HG02943 (cell line): ENCODE measurements around the gene AURKB.
"Not testable (repeated sequence)": the region's sequence is repeated elsewhere in the genome, so short reads cannot be mapped to it uniquely, and the experiment has no call there.

ENCODE experiments used
- ATAC-seq: cut with Tn5 transposase; IDR thresholded peaks from one replicate; pipeline ENCODE4 v1.9.1; 2021; ENCODE audit warnings: mild to moderate bottlenecking, low read depth, moderate library complexity; ENCODE audit not compliant: unreplicated experiment

Gene AURKB

GRCh38 chr17:8189041-8189710 is 21.2 kb downstream of the AURKB start:
- no peak for ATAC-seq

GRCh38 chr17:8188263-8188839 is 22.0 kb downstream of the AURKB start:
- no peak for ATAC-seq

GRCh38 chr17:8187517-8188262 is 22.7 kb downstream of the AURKB start:
- no peak for ATAC-seq

GRCh38 chr17:8186787-8187516 is 23.4 kb downstream of the AURKB start:
- no peak for ATAC-seq

GRCh38 chr17:8186446-8186786 is 24.0 kb downstream of the AURKB start:
- ATAC-seq, result no peak

- ATAC-seq, result no peak
Observed at GRCh38 chr17:8185582-8186445, 24.6 kb downstream of the AURKB start.

GRCh38 chr17:8176998-8177731 is 33.2 kb downstream of the AURKB start:
- ATAC-seq, result no peak

- ATAC-seq, result no peak
Observed at GRCh38 chr17:8176197-8176940, 34.0 kb downstream of the AURKB start, which contains the start of gene TMEM107. Gene TMEM107 (minus strand): TSS chr17:8176380. CDS start chr17:8176286, 94 bp downstream.

- no peak for ATAC-seq
Observed at GRCh38 chr17:8175795-8176196, 34.6 kb downstream of the AURKB start.

GRCh38 chr17:8173871-8174322 is 36.5 kb downstream of the AURKB start:
- no peak for ATAC-seq

GRCh38 chr17:8173056-8173870 is 37.1 kb downstream of the AURKB start:
- peak; percentile 66 for ATAC-seq

GRCh38 chr17:8170186-8170585 is 40.2 kb downstream of the AURKB start:
- ATAC-seq, result not testable (repeated sequence)

GRCh38 chr17:8167526-8167925 is 42.8 kb downstream of the AURKB start:
- no peak for ATAC-seq

- no peak for ATAC-seq
Observed at GRCh38 chr17:8166731-8167130, 43.6 kb downstream of the AURKB start.

- no peak for ATAC-seq
Observed at GRCh38 chr17:8164815-8165131, 45.6 kb downstream of the AURKB start.

GRCh38 chr17:8163978-8164814 is 46.2 kb downstream of the AURKB start:
- ATAC-seq, result no peak
